Thoracic aorta (tissue), 2 donors: ENCODE measurements around the gene THBS3. TPM values are rescaled to one million over a fixed set of nuclear protein-coding genes. Genes with fewer than 3 reads are reported as not detected.
A peak's percentile ranks its signal among the peaks of the same experiment; 100 is the strongest.

ENCODE experiments used
- ATAC-seq: fragments of 150-250 bp; one replicate; pipeline ENCODE4 v1.8.0; 2017; ENCODE audit warnings: low read depth; ENCODE audit not compliant: insufficient number of reproducible peaks, low FRiP score
- DNase-seq: peaks from one replicate; pipeline ENCODE4 v3.0.0-alpha.2; 2020; ENCODE audit warnings: low spot score
- H3K27ac ChIP-seq, 2 donors: fragments of 200-600 bp; sonication (generic); 1 replicate in 1 of 2; 2 replicates in 1 of 2; pipeline ENCODE4 v1.5.1; 2016; ENCODE audit warnings: mild to moderate bottlenecking in 2 of 2, moderate library complexity in 2 of 2
- H3K27me3 ChIP-seq: fragments of 200-600 bp; sonication (generic); replicated peaks from 2 replicates; pipeline ENCODE4 v1.6.0; 2016; ENCODE audit warnings: mild to moderate bottlenecking; ENCODE audit not compliant: insufficient read depth
- H3K36me3 ChIP-seq: fragments of 200-600 bp; sonication (generic); one replicate; pipeline ENCODE4 v1.5.1; 2016
- H3K4me1 ChIP-seq, 2 donors: fragments of 200-600 bp; sonication (generic); 1 replicate in 1 of 2; 2 replicates in 1 of 2; pipeline versions ENCODE4 v1.5.1 to v1.6.0; 2016; ENCODE audit warnings: low read depth in 2 of 2, mild to moderate bottlenecking in 1 of 2; ENCODE audit not compliant: control insufficient read depth in 1 of 2
- H3K4me3 ChIP-seq: fragments of 200-600 bp; sonication (generic); 2 replicates; pipeline ENCODE4 v1.5.1; 2016; ENCODE audit warnings: mild to moderate bottlenecking
- H3K9me3 ChIP-seq: fragments of 200-600 bp; sonication (generic); 2 replicates; pipeline ENCODE4 v1.5.1; 2016
- CTCF ChIP-seq: fragments of 200-600 bp; sonication (generic); IDR thresholded peaks from one replicate; pipeline ENCODE4 v1.5.1; 2019; ENCODE audit warnings: antibody characterized with exemption
- total RNA-seq, 2 donors: library from RNA; depleted of rRNA; stranded (reverse); fragments of >200 nt; gene quantifications; one replicate each; pipeline versions ENCODE4 v1.1.0 to v1.2.3, GENCODE V29; 2016

THBS3 gene
- total RNA-seq, 2 donors from 2014 or later: 45.3 to 81.6 TPM

- H3K4me3 ChIP-seq: no peak overlapping the region
- no peaks in the 10 kb centered on the region for H3K27me3 ChIP-seq
- no peaks in the 10 kb centered on the region for H3K36me3 ChIP-seq
- no peak for ATAC-seq
- no peak for DNase-seq
- H3K9me3 ChIP-seq: no peaks in the 10 kb centered on the region
- H3K27ac ChIP-seq: peak overlapping the region in 1 of 2 donors; percentile 63
- H3K4me1 ChIP-seq: peaks cover 18 to 36% of the 10 kb centered on the region in 2 donors
- TF ChIP-seq CTCF: no peak
These were observed 2.8 kb upstream of the THBS3 start for GRCh38 chr1:155210314-155211104.

- H3K4me1 ChIP-seq: peaks cover 18 to 36% of the 10 kb centered on the region in 2 donors
- peak overlapping the region; percentile 97 to 100 for H3K27ac ChIP-seq
- no peaks in the 10 kb centered on the region for H3K9me3 ChIP-seq
- peak overlapping the region; percentile 89 for H3K4me3 ChIP-seq
- ATAC-seq (no peak), DNase-seq (no peak)
- no peak for TF ChIP-seq CTCF
- no peaks in the 10 kb centered on the region for H3K27me3 ChIP-seq
- no peaks in the 10 kb centered on the region for H3K36me3 ChIP-seq
These were observed 1.6 kb upstream of the THBS3 start for GRCh38 chr1:155209312-155209721.

GRCh38 chr1:155208541-155209311 is 1.0 kb upstream of the THBS3 start, which contains the start of gene MTX1:
TSS of gene MTX1 (plus strand) at chr1:155208695. CDS start at chr1:155208805, 110 bp downstream.
- no peaks in the 10 kb centered on the region for H3K27me3 ChIP-seq
- peak within 1 kb of the TSS; percentile 89 for H3K4me3 ChIP-seq
- no peak for TF ChIP-seq CTCF
- DNase-seq (peak; percentile 78), ATAC-seq (peak; percentile 78)
- no peaks in the 10 kb centered on the region for H3K36me3 ChIP-seq
- peaks cover 18 to 36% of the 10 kb centered on the region in 2 donors for H3K4me1 ChIP-seq
- H3K27ac ChIP-seq: peak within 1 kb of the TSS; percentile 97 to 100
- no peaks in the 10 kb centered on the region for H3K9me3 ChIP-seq

GRCh38 chr1:155206891-155207805 is 549 bp downstream of the THBS3 start:
- peaks cover 18 to 36% of the 10 kb centered on the region in 2 donors for H3K4me1 ChIP-seq
- peak overlapping the region; percentile 89 for H3K4me3 ChIP-seq
- TF ChIP-seq CTCF: peak; percentile 79
- H3K27ac ChIP-seq: peak overlapping the region; percentile 97 to 100
- H3K9me3 ChIP-seq: no peaks in the 10 kb centered on the region
- DNase-seq (peak; percentile 73), ATAC-seq (no peak)
- H3K27me3 ChIP-seq: no peaks in the 10 kb centered on the region
- no peaks in the 10 kb centered on the region for H3K36me3 ChIP-seq
